H1 (cell line): ENCODE results near the gene GPR160. TPM values are rescaled to one million over a fixed set of nuclear protein-coding genes. Genes with fewer than 3 reads are reported as not detected.

Experiments
- EGR1 ChIP-seq: IDR thresholded peaks from 2 replicates; pipeline ENCODE4 v1.6.1; 2011; ENCODE audit warnings: low read depth, low read length, borderline replicate concordance
- RNF2 ChIP-seq: fragments of 200-900, 300-1000 bp; sonication (generic); IDR thresholded peaks from 2 replicates; pipeline ENCODE4 v1.7.1; 2016; ENCODE audit warnings: borderline replicate concordance, low read depth, mild to moderate bottlenecking, antibody characterized with exemption, low read length; ENCODE audit not compliant: poor library complexity, severe bottlenecking; ENCODE audit errors: missing control alignments
- SP4 ChIP-seq: IDR thresholded peaks from 2 replicates; pipeline ENCODE4 v1.6.1; 2012; ENCODE audit warnings: low read length, inconsistent platforms
- polyA plus RNA-seq, 7 experiments: library from polyadenylated mRNA; depleted of rRNA in 3 of 7; stranded (reverse) in 5 of 7; unstranded in 2 of 7; fragments of >200 nt in 5 of 7; fragments of 200-250 nt in 2 of 7; gene quantifications; 1 replicate in 5 of 7; 2 replicates in 1 of 7; 4 replicates in 1 of 7; pipeline versions ENCODE4 v1.2.1 to v1.2.3, GENCODE V29; 2011 to 2013; ENCODE audit warnings: missing spikeins in 2 of 7, mixed read lengths in 2 of 7
- total RNA-seq: library from RNA; stranded (reverse); fragmentation: NEBNext Ultra II Directional; extraction: Animal tissue kit (Norgen Biotek cat#: 25700); gene quantifications from 2 replicates; pipeline ENCODE4 v1.2.1, GENCODE V29; 2021

The GPR160 gene
- total and polyA plus RNA-seq, 2 of the 8 experiments (the other 6 are each of a cell fraction or from before 2014, with no cell fraction given), result 14.3 to 16.6 TPM

DNA sequence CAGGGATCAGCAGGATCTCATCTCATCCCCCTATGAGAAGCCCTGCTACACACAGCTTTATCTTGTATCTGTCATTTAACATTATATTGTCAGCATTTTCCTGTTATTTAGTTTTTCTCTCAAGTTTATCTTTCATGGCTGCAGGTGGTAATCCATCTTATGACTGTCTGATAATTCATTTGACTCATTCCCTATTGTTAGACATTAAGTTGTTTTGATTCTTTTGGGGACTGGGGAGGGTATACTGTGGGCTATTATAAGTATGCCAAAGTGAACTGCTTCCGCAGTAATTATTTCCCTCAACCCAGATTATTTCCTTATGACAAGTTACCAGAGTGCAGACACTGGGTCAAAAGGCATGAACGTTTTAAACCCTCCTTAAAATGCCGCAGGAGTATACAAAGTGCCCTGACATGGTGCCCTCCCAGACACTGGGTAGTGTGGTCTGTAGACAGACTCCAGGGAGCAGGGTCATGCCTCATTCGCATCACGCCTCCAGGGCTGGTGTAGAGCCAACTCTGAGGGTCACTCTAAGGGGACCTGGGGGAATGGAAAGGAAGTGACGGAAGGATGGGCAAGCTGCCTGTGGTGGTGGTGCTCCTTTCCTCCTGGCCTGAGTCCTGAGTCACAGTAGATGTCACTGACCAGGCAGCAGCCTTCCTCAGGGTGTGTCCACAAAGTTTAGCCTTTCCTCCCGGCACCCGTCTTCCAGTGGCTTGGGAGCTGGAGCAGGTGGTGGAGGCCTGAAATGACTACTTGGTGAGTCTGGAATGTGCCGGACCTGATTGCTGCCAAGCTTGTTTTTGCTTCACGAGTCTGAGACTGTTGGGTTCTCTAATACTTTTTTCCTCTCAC lies 11.6 kb downstream of the GPR160 start (continued):
- TF ChIP-seq RNF2 (no peak), EGR1 (no peak), SP4 (no peak)
- TF ChIP-seq, all 59 proteins: peak for 0
